HCT116 (cell line): ENCODE measurements around the gene TMEM42.

Experiments
- CTCF ChIP-seq, 3 experiments: fragments of 200-600 bp in 1 of 3; sonication (generic) in 1 of 3; IDR thresholded peaks in 2 of 3; conservative IDR thresholded peaks in 1 of 3; 2 replicates each; pipeline ENCODE4 v1.5.1; 2012 to 2017; ENCODE audit warnings: low read depth in 2 of 3, low read length in 2 of 3, antibody characterized with exemption in 1 of 3, borderline replicate concordance in 1 of 3, control low read depth in 1 of 3, mild to moderate bottlenecking in 1 of 3, mixed read lengths in 1 of 3, mixed run types in 1 of 3, moderate library complexity in 1 of 3; ENCODE audit not compliant: insufficient read depth in 1 of 3
- ZFX ChIP-seq: fragments of 450-650 bp; IDR thresholded peaks from 2 replicates; pipeline ENCODE4 v1.6.1; 2017

- TF ChIP-seq CTCF (IDR thresholded peaks at IDR 0.05 in 2 of 3, conservative IDR thresholded peaks at IDR 0.05 in 1 of 3; ENCODE audit: borderline replicate concordance in 1 of 3, insufficient read depth in 1 of 3, low read depth in 2 of 3, low read length in 2 of 3) (no peak), ZFX (no peak)
Observed at GRCh38 chr3:44814751-44815150, 47.0 kb upstream of the TMEM42 start.
